ENCODE data around the gene BRF1. TPM values are rescaled to one million over a fixed set of nuclear protein-coding genes. Genes with fewer than 3 reads are reported as not detected.

The BRF1 gene
- total RNA-seq, 1 donor from 2014 or later, result 47.7 TPM

DNA sequence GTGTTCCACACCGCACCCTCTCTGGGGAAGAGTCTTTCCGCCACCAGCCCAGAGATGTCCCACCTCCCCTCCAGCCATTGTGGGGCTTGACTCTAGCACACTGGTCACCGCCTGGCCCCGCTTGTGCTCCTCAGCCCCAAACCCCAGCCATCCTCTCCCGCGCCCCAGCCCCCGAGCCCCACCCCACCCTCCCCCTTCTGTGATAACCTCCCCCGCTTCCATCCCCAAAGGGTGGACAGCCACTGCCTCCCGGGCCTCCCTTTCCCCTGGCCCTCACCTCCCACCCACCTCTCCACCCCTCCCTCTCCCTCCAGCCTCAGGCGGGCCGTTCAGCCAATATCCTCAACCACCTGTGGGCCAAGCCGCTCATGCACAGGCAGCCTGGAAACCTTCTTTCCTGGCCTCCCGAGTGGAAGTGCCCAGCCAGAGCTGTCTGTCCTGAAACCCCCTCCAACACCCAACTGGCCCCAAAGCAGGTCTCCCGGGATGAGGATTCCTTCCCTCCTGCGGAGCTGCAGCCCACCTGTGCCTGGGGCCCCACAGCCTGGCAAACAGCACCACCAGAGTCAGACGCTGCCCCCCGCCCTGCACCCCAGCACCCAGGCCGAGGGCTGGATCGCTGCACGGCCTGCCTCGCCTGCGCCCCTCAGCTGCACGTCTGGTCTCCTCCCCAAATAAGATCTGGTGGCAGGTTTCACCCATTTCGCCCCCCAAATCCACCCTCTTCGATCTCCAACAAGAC is 92.6 kb downstream of the BRF1 start:
- TF ChIP-seq, protein P1, sequence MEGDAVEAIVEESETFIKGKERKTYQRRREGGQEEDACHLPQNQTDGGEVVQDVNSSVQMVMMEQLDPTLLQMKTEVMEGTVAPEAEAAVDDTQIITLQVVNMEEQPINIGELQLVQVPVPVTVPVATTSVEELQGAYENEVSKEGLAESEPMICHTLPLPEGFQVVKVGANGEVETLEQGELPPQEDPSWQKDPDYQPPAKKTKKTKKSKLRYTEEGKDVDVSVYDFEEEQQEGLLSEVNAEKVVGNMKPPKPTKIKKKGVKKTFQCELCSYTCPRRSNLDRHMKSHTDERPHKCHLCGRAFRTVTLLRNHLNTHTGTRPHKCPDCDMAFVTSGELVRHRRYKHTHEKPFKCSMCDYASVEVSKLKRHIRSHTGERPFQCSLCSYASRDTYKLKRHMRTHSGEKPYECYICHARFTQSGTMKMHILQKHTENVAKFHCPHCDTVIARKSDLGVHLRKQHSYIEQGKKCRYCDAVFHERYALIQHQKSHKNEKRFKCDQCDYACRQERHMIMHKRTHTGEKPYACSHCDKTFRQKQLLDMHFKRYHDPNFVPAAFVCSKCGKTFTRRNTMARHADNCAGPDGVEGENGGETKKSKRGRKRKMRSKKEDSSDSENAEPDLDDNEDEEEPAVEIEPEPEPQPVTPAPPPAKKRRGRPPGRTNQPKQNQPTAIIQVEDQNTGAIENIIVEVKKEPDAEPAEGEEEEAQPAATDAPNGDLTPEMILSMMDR (conservative IDR thresholded peaks at IDR 0.05), result no peak
- no peak for DNase-seq (ENCODE audit: extremely low spot score, unreplicated experiment)
- Mint-ChIP-seq H3K27me3 (no peaks in the 10 kb centered on the region), H3K4me3 (no peak overlapping the region), H3K27ac (no peak overlapping the region), H3K36me3 (no peaks in the 10 kb centered on the region), H3K4me1 (ENCODE audit: unreplicated experiment) (no peaks in the 10 kb centered on the region), H3K9me3 (no peaks in the 10 kb centered on the region)

DNA sequence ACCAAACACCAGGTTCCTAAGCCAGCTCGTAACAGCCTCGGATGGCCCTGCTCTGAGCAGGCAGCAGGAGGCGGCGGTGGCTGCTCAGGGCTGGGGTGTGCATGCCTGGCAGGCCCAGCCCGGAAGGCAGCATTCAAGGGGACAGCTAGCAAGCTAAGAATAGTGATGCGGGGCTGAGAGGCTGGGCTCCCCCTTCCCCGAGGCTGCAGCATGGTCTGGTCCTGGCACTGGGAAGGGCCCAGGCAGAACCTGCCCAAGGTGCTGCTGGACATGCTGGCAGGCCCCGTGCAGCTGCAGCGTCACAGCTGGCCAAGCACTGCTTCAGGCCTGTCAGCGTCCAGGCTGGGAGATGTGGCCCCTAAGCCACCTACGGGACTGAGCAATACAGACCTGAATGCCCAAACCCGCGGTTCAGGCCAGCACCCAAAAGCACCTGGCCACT is 93.3 kb downstream of the BRF1 start:
- no peaks in the 10 kb centered on the region for H3K9me3 Mint-ChIP-seq
- no peaks in the 10 kb centered on the region for H3K36me3 Mint-ChIP-seq
- H3K27ac Mint-ChIP-seq, result no peak overlapping the region
- DNase-seq (ENCODE audit: extremely low spot score, unreplicated experiment), result no peak
- H3K27me3 Mint-ChIP-seq, result no peaks in the 10 kb centered on the region
- TF ChIP-seq, protein P1 (conservative IDR thresholded peaks at IDR 0.05), result no peak
- H3K4me3 Mint-ChIP-seq, result no peak overlapping the region
- H3K4me1 Mint-ChIP-seq (ENCODE audit: unreplicated experiment), result no peaks in the 10 kb centered on the region

DNA sequence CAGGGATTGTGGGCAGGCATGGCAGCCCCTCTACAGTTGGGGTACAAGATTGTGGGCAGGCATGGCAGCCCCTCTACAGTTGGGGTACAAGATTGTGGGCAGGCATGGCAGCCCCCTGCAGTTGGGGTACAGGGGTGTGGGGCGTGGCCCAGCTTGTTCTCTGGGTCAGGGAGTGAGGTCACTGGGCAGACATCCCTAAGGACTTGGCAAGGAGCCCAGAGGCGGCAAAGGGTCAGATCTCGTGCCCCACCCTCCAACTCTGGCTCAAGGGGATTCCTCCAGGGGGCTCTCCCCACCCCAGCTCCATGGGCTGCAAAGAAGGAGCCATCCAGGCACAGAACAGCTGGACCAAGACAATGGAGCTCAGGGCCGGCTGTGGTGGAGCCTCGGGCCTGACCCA is 93.9 kb downstream of the BRF1 start:
- Mint-ChIP-seq H3K27me3 (no peaks in the 10 kb centered on the region), H3K36me3 (no peaks in the 10 kb centered on the region), H3K9me3 (no peaks in the 10 kb centered on the region), H3K4me3 (no peak overlapping the region), H3K4me1 (ENCODE audit: unreplicated experiment) (no peaks in the 10 kb centered on the region), H3K27ac (no peak overlapping the region)
- TF ChIP-seq, protein P1 (conservative IDR thresholded peaks at IDR 0.05), result no peak
- DNase-seq (ENCODE audit: extremely low spot score, unreplicated experiment), result no peak

DNA sequence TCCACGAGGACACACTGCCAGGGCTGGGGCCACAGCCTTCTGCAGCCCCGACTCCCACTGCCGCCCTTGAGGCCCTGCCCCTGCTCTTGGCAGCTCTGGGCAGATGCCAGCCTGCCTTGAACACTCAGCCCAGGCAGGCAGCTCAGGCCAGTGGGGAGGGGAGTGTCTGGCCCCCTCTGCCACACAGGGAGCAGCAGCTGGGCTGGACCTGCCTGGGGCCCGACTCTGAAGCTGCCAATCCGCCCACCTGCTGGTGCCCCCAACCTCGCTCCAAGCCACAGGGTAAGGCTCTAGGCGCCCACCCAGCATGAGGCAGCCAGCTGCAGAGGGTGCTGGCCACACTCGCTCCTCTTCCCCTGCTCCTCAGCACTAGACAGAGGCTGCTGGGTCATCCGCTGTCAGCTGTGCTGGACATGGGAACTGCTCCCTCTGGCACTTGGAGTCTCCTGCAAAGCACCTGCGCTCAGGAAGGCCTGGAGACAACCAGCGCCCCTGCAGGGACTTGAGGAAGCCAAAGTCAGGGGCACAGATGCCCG is 95.1 kb downstream of the BRF1 start:
- Mint-ChIP-seq H3K4me1 (ENCODE audit: unreplicated experiment) (no peaks in the 10 kb centered on the region), H3K27me3 (no peaks in the 10 kb centered on the region), H3K36me3 (no peaks in the 10 kb centered on the region), H3K27ac (no peak overlapping the region), H3K9me3 (no peaks in the 10 kb centered on the region), H3K4me3 (no peak overlapping the region)
- DNase-seq (ENCODE audit: extremely low spot score, unreplicated experiment), result no peak
- TF ChIP-seq, protein P1 (conservative IDR thresholded peaks at IDR 0.05), result no peak

DNA sequence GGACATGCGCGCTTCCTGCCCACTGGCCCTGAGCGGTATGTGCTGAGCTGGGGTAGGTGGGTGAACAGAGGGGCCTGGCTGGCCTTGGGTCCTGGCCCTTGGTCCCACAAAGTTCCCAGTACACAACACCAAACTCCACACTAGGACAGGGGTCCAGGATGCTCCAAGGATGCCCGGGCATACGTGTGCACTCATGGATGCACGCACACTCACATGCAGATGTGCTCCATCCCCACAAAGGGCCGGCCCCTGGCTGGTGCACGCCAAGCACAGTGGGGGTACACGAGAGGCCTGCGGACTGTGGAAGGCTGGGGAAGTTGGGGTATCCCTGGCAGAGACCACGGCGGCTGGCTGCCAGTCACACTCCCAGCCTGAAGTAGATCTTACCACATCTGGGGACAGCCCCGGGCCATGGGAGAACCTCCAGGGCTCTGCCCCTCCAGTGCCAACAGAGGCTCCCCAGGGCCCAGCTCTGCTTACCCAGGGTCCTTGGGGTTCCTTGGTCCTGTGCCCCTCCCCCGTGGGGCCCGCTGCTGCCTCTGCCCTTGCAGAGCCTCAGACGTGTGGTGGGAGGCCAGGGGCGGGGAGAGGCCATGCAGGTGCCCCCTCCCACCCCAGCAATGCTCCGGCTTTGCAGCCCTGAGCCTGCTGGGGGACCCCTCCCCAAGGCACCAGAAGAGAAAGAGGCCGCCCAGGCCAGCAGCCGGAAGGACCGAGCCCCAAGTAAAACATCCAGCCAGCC is 95.7 kb downstream of the BRF1 start:
- DNase-seq (ENCODE audit: extremely low spot score, unreplicated experiment), result no peak
- no peaks in the 10 kb centered on the region for H3K36me3 Mint-ChIP-seq
- no peak overlapping the region for H3K27ac Mint-ChIP-seq
- no peaks in the 10 kb centered on the region for H3K27me3 Mint-ChIP-seq
- TF ChIP-seq, protein P1 (conservative IDR thresholded peaks at IDR 0.05), result no peak
- H3K4me3 Mint-ChIP-seq, result no peak overlapping the region
- H3K4me1 Mint-ChIP-seq (ENCODE audit: unreplicated experiment), result no peaks in the 10 kb centered on the region
- no peaks in the 10 kb centered on the region for H3K9me3 Mint-ChIP-seq
